PC-3 (cell line): Measurements from ENCODE around the gene PIR.

Source experiments
- CTCF ChIP-seq: fragments of 300-600 bp; sonication (generic); conservative IDR thresholded peaks from 2 replicates; pipeline ENCODE4 v1.5.1; 2017; ENCODE audit warnings: antibody characterized with exemption, low read depth, mild to moderate bottlenecking, low read length
- EZH2 ChIP-seq: fragments of 300-600 bp; sonication (generic); IDR thresholded peaks from one replicate; pipeline ENCODE4 v1.6.1; 2017; ENCODE audit warnings: antibody characterized with exemption, mild to moderate bottlenecking, low read length; ENCODE audit not compliant: unreplicated experiment
- EZH2phosphoT487 ChIP-seq: fragments of 300-600 bp; sonication (generic); IDR thresholded peaks from 2 replicates; pipeline ENCODE4 v1.6.1; 2018; ENCODE audit warnings: mild to moderate bottlenecking, antibody characterized with exemption, low read length, borderline replicate concordance

GRCh38 chrX:15512401-15512965, 19.4 kb upstream of the PIR start:
- no peak for TF ChIP-seq CTCF
- no peak for TF ChIP-seq EZH2
- TF ChIP-seq EZH2phosphoT487: no peak
